Subcutaneous abdominal adipose tissue (tissue), 5 donors: ENCODE data around the gene ABTB1.

Experiments used
- H3K27ac ChIP-seq: one replicate; pipeline ENCODE4 v1.7.0; 2013; ENCODE audit warnings: low read depth, mild to moderate bottlenecking, inconsistent platforms, low read length, moderate library complexity
- H3K27me3 ChIP-seq, 5 donors: one replicate each; pipeline ENCODE4 v1.7.0; 2013; ENCODE audit warnings: low read length in 5 of 5, inconsistent platforms in 1 of 5; ENCODE audit not compliant: control insufficient read depth in 5 of 5, insufficient read depth in 4 of 5
- H3K36me3 ChIP-seq, 5 donors: one replicate each; pipeline ENCODE4 v1.7.0; 2013; ENCODE audit warnings: low read length in 5 of 5; ENCODE audit not compliant: control insufficient read depth in 5 of 5, insufficient read depth in 5 of 5
- H3K4me1 ChIP-seq, 5 donors: one replicate each; pipeline ENCODE4 v1.7.0; 2013; ENCODE audit warnings: low read length in 5 of 5, mild to moderate bottlenecking in 3 of 5, moderate library complexity in 1 of 5; ENCODE audit not compliant: control insufficient read depth in 5 of 5, insufficient read depth in 5 of 5
- H3K4me3 ChIP-seq, 5 donors: one replicate each; pipeline ENCODE4 v1.7.0; 2013; ENCODE audit warnings: low read length in 5 of 5, low read depth in 1 of 5
- H3K9ac ChIP-seq, 5 donors: one replicate each; pipeline ENCODE4 v1.7.0; 2013; ENCODE audit warnings: low read length in 5 of 5, mild to moderate bottlenecking in 4 of 5, moderate library complexity in 3 of 5
- H3K9me3 ChIP-seq, 5 donors: one replicate each; pipeline ENCODE4 v1.7.0; 2013; ENCODE audit warnings: low read length in 5 of 5; ENCODE audit not compliant: control insufficient read depth in 5 of 5
- donor health status: healthy.
- donor health status: healthy.
- donor health status: healthy.
- donor health status: healthy.
- donor health status: healthy.

Gene ABTB1

GRCh38 chr3:127670761-127671522 lies 1.8 kb upstream of the ABTB1 start:
- Histone ChIP-seq H3K4me1 (peaks cover 4 to 34% (median 25%) of the 10 kb centered on the region in 5 donors), H3K9me3 (no peaks in the 10 kb centered on the region), H3K36me3 (peaks cover 0 to 10% (median 9%) of the 10 kb centered on the region in 5 donors), H3K27me3 (no peaks in the 10 kb centered on the region), H3K4me3 (no peak overlapping the region), H3K9ac (no peak overlapping the region), H3K27ac (no peak overlapping the region)

- H3K36me3 ChIP-seq = peaks cover 0 to 19% (median 17%) of the 10 kb centered on the region in 5 donors
- H3K9me3 ChIP-seq = no peaks in the 10 kb centered on the region
- H3K27me3 ChIP-seq = no peaks in the 10 kb centered on the region
- H3K9ac ChIP-seq = peak overlapping the region in 4 of 5 donors; percentile 81 to 83 (median 82)
- H3K27ac ChIP-seq = peak overlapping the region; percentile 46
- H3K4me3 ChIP-seq = peak overlapping the region; percentile 58 to 83 (median 63)
- peaks cover 4 to 34% (median 25%) of the 10 kb centered on the region in 5 donors for H3K4me1 ChIP-seq
Observed at GRCh38 chr3:127671523-127672428, 976 bp upstream of the ABTB1 start.

GRCh38 chr3:127673191-127674100 lies 694 bp downstream of the ABTB1 start:
- no peaks in the 10 kb centered on the region for H3K27me3 ChIP-seq
- H3K4me1 ChIP-seq = peaks cover 4 to 40% (median 30%) of the 10 kb centered on the region in 5 donors
- peak overlapping the region; percentile 62 to 89 (median 79) for H3K4me3 ChIP-seq
- H3K9me3 ChIP-seq = no peaks in the 10 kb centered on the region
- no peak overlapping the region for H3K27ac ChIP-seq
- peak overlapping the region; percentile 56 to 87 (median 69) for H3K9ac ChIP-seq
- H3K36me3 ChIP-seq = peaks cover 0 to 35% (median 32%) of the 10 kb centered on the region in 5 donors

DNA sequence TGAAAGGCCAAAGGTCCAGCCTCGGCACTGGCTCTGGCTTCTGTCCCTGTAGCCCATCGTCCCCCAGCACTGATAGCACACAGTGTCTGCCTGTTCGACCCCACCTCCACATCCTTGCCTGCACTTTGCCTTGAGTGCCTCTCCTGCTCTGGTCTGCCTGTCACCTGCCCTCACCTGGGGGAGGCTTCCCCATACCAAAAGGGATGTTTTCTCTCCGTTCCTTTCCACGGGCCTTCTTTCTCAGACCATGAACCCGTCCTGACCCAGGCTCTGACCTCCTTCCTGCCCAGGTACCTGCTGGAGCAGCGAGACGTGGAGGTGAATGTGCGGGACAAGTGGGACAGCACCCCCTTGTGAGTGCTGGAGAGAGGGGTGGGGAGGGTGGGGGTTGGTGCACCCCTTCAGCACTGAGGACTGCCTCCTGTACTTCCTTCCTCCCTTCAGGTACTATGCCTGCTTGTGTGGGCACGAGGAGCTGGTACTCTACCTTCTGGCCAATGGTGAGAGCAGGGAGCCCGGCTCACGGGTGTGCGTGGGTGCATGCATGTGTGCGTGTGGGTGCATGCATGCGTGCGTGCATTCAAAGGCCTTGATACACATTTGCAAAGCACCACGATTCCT lies 1.5 kb downstream of the ABTB1 start:
- no peak overlapping the region for H3K27ac ChIP-seq
- peaks cover 4 to 45% (median 37%) of the 10 kb centered on the region in 5 donors for H3K4me1 ChIP-seq
- H3K4me3 ChIP-seq = peak overlapping the region; percentile 62 to 89 (median 79)
- H3K9ac ChIP-seq = peak overlapping the region in 3 of 5 donors; percentile 68 to 87 (median 72)
- peaks cover 0 to 43% (median 40%) of the 10 kb centered on the region in 5 donors for H3K36me3 ChIP-seq
- H3K27me3 ChIP-seq = no peaks in the 10 kb centered on the region
- H3K9me3 ChIP-seq = no peaks in the 10 kb centered on the region

- Histone ChIP-seq H3K27ac (no peak overlapping the region), H3K9me3 (no peaks in the 10 kb centered on the region), H3K4me1 (peaks cover 4 to 45% (median 37%) of the 10 kb centered on the region in 5 donors), H3K27me3 (no peaks in the 10 kb centered on the region), H3K9ac (no peak overlapping the region), H3K4me3 (no peak overlapping the region), H3K36me3 (peaks cover 0 to 47% (median 42%) of the 10 kb centered on the region in 5 donors)
Observed at GRCh38 chr3:127674790-127675189, 2.0 kb downstream of the ABTB1 start.

- no peaks in the 10 kb centered on the region for H3K27me3 ChIP-seq
- H3K9me3 ChIP-seq = no peaks in the 10 kb centered on the region
- H3K4me3 ChIP-seq = no peak overlapping the region
- no peak overlapping the region for H3K27ac ChIP-seq
- H3K36me3 ChIP-seq = peaks cover 0 to 55% (median 49%) of the 10 kb centered on the region in 5 donors
- H3K9ac ChIP-seq = peak overlapping the region in 1 of 5 donors; percentile 0
- peaks cover 4 to 45% (median 37%) of the 10 kb centered on the region in 5 donors for H3K4me1 ChIP-seq
Observed at GRCh38 chr3:127675651-127676391, 3.1 kb downstream of the ABTB1 start.

DNA sequence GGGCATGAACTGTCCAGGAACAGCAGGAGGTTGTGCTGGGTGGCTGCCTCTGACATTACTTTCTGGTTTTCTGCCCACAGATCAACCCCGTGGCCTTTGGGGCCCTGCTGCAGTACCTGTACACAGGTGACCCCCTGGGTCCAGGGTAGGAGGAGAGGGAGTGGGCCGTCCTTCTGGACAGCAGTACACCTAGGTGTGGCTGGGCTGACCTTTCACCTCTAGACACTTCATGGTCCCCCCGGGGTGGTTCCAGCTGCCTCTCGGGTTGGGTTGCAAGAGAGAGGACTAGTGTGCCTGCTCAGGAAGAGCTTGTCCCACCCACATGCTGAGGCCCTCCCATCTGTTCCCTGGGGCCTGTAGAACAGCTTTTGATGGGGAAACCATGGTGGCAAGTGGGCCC lies 3.7 kb downstream of the ABTB1 start:
- H3K27me3 ChIP-seq = no peaks in the 10 kb centered on the region
- peaks cover 0 to 55% (median 49%) of the 10 kb centered on the region in 5 donors for H3K36me3 ChIP-seq
- H3K27ac ChIP-seq = no peak overlapping the region
- peaks cover 4 to 43% (median 35%) of the 10 kb centered on the region in 5 donors for H3K4me1 ChIP-seq
- no peak overlapping the region for H3K4me3 ChIP-seq
- H3K9me3 ChIP-seq = no peaks in the 10 kb centered on the region
- peak overlapping the region in 1 of 5 donors; percentile 0 for H3K9ac ChIP-seq

GRCh38 chr3:127676921-127677351 lies 4.2 kb downstream of the ABTB1 start:
- Histone ChIP-seq H3K9ac (no peak overlapping the region), H3K9me3 (no peaks in the 10 kb centered on the region), H3K27ac (no peak overlapping the region), H3K27me3 (no peaks in the 10 kb centered on the region), H3K4me1 (peaks cover 4 to 38% (median 30%) of the 10 kb centered on the region in 5 donors), H3K4me3 (no peak overlapping the region), H3K36me3 (peaks cover 0 to 55% (median 49%) of the 10 kb centered on the region in 5 donors)
